Measurements from ENCODE around the gene OLFML2B. TPM values are rescaled to one million over a fixed set of nuclear protein-coding genes. Genes with fewer than 3 reads are reported as not detected.

The OLFML2B gene
- total RNA-seq, 4 donors from 2014 or later: 0.11 to 5.7 (median 1.7) TPM

DNA sequence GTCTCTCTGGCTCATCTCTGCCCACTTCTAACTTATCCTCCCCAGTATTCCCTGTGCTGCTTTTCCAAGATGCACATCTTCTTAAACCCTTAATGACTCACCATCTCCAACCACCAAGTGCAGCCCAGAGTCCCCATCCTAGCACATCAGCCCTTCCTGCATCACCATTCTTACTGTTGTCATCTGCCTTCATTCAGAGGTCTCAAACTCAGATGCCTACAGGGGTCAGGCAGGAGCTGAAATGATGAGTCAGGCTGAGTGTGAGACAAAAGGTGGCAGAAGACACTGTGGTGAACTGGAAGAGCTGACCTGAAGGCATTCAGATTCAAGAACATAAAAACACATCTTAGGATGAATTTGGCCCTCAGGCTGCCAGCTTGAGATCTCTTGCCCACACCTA is 34.6 kb downstream of the OLFML2B start:
- Histone ChIP-seq H3K36me3 (no peaks in the 10 kb centered on the region), H3K9me3 (peaks cover 0 to 17% (median 0%) of the 10 kb centered on the region in 3 donors), H3K4me3 (no peak overlapping the region), H3K4me1 (no peaks in the 10 kb centered on the region), H3K27ac (no peak overlapping the region), H3K27me3 (peaks cover 0 to 21% (median 0%) of the 10 kb centered on the region in 4 donors)
- TF ChIP-seq, protein P1, sequence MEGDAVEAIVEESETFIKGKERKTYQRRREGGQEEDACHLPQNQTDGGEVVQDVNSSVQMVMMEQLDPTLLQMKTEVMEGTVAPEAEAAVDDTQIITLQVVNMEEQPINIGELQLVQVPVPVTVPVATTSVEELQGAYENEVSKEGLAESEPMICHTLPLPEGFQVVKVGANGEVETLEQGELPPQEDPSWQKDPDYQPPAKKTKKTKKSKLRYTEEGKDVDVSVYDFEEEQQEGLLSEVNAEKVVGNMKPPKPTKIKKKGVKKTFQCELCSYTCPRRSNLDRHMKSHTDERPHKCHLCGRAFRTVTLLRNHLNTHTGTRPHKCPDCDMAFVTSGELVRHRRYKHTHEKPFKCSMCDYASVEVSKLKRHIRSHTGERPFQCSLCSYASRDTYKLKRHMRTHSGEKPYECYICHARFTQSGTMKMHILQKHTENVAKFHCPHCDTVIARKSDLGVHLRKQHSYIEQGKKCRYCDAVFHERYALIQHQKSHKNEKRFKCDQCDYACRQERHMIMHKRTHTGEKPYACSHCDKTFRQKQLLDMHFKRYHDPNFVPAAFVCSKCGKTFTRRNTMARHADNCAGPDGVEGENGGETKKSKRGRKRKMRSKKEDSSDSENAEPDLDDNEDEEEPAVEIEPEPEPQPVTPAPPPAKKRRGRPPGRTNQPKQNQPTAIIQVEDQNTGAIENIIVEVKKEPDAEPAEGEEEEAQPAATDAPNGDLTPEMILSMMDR (IDR thresholded peaks at IDR 0.05): no peak
- no peak for TF ChIP-seq POLR2A (IDR thresholded peaks at IDR 0.05)
- intact Hi-C loops (cut with DNase I): no loop called here
- no peak for DNase-seq

DNA sequence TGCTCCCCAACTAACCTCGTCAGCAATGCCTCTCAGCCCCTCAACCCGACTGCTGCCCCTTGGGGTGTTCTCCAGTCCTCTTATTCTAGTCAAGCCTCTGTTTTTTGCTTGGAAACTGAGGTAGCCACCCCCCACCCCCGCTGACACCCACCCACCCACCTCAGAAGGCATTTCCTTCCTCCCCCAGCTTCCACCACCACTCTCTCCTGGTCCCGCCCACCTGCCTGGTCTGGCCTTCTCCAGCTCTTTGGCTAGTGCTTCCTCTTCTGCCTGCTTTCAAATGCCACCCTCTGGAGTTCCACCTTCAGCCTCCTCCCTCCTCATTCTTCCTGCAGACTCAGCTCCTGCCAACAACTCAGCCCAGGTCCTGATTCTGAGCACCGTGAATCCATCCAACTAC is 35.3 kb downstream of the OLFML2B start:
- no peak for DNase-seq
- no peak overlapping the region for H3K27ac ChIP-seq
- intact Hi-C loops (cut with DNase I): no loop called here
- peaks cover 0 to 23% (median 0%) of the 10 kb centered on the region in 4 donors for H3K27me3 ChIP-seq
- WGBS, 2 donors: 67 to 75% methylated on average over 5 of the region's 5 CpGs
- no peak overlapping the region for H3K4me3 ChIP-seq
- no peaks in the 10 kb centered on the region for H3K36me3 ChIP-seq
- H3K9me3 ChIP-seq: peaks cover 0 to 17% (median 0%) of the 10 kb centered on the region in 3 donors
- H3K4me1 ChIP-seq: no peaks in the 10 kb centered on the region
- TF ChIP-seq POLR2A (IDR thresholded peaks at IDR 0.05): no peak
- TF ChIP-seq, protein P1 (IDR thresholded peaks at IDR 0.05): no peak

DNA sequence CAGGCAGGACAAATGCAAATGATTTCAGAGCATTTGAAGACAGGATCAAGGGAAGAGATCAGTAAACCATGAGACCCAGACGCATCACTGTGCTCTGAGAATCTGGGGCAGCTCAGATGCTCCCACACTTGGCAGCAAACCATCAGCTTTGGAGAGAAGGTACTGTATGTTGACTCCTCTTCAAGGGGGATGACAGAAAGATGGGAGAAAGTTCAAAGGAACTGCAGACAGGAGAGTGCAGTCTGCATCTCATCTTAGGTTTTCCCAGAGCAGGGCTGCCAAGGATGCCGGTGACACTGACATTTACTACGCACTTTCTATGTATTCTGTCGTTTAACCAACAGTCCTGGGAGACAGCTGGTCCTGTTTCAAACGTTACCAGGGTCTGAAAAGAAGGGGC is 35.8 kb downstream of the OLFML2B start:
- Histone ChIP-seq H3K27me3 (peaks cover 0 to 23% (median 0%) of the 10 kb centered on the region in 4 donors), H3K9me3 (peaks cover 0 to 17% (median 0%) of the 10 kb centered on the region in 3 donors), H3K27ac (no peak overlapping the region), H3K4me1 (no peaks in the 10 kb centered on the region), H3K4me3 (no peak overlapping the region), H3K36me3 (no peaks in the 10 kb centered on the region)
- 80 to 93% methylated on average over 3 to 5 of the region's 5 CpGs for WGBS, 2 donors
- no peak for DNase-seq
- intact Hi-C loops (cut with DNase I): no loop called here
- TF ChIP-seq POLR2A (IDR thresholded peaks at IDR 0.05): no peak
- TF ChIP-seq, protein P1 (IDR thresholded peaks at IDR 0.05): no peak

DNA sequence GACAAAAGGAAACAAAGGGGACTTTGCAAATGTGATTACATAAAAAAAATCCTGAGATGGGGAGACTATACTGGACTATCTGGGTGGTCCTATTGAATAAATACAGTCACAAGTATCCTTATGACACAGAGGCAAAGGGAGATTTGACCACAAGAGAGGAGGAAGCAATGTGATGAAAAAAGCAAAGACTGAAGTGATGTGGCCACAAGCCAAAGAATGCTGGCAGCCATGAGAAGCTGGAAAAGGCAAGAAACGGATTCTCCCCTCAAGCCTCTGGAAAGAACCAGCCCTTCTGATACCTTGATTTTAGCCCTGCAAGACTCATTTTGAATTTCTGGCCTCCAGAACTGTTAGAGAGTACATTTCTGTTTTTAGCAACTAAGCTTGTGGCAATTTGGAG is 36.4 kb downstream of the OLFML2B start:
- Histone ChIP-seq H3K9me3 (peaks cover 0 to 17% (median 0%) of the 10 kb centered on the region in 3 donors), H3K4me3 (no peak overlapping the region), H3K36me3 (no peaks in the 10 kb centered on the region), H3K4me1 (no peaks in the 10 kb centered on the region), H3K27me3 (peaks cover 0 to 23% (median 0%) of the 10 kb centered on the region in 4 donors), H3K27ac (no peak overlapping the region)
- intact Hi-C loops (cut with DNase I): no loop called here
- no peak for TF ChIP-seq POLR2A (IDR thresholded peaks at IDR 0.05)
- TF ChIP-seq, protein P1 (IDR thresholded peaks at IDR 0.05): no peak
- no peak for DNase-seq
- WGBS, 2 donors: 42 to 46% methylated on average over 1 of the region's 1 CpG

DNA sequence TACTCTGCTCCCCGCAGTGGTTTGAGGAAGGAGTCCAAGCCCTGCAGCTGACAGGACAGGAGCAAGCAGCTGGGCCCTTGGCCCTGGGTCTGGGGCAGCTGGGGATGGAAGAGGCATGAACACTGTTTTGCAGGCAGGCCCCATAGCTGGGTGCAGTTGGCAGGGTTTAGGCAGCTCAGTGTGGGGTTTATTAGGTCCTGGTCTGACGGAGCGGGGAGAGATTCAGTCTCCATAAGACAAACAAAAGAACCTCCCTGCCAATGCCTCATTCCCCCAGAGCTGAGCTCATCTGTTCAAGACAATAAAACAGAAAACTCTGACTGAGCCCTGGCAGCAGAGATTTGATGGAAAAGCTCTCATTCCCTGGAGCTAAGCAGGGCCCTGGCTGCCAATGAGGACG is 37.3 kb downstream of the OLFML2B start:
- intact Hi-C loops (cut with DNase I): no loop called here
- Histone ChIP-seq H3K27ac (no peak overlapping the region), H3K9me3 (peaks cover 0 to 10% (median 0%) of the 10 kb centered on the region in 3 donors), H3K4me3 (no peak overlapping the region), H3K36me3 (no peaks in the 10 kb centered on the region), H3K27me3 (peaks cover 0 to 21% (median 0%) of the 10 kb centered on the region in 4 donors), H3K4me1 (peaks cover 0 to 7% (median 0%) of the 10 kb centered on the region in 3 donors)
- 57 to 83% methylated on average over 1 to 2 of the region's 4 CpGs for WGBS, 2 donors
- TF ChIP-seq POLR2A (IDR thresholded peaks at IDR 0.05): no peak
- TF ChIP-seq, protein P1 (IDR thresholded peaks at IDR 0.05): no peak
- no peak for DNase-seq

Data from esophagus squamous epithelium (tissue), 5 donors.